Fibroblast of pulmonary artery (primary cell): ENCODE measurements around the gene ARHGEF33.

Experiments used
- DNase-seq: peaks from one replicate; pipeline ENCODE4 v3.0.0-alpha.2; 2010; ENCODE audit warnings: low read depth
- H3K4me3 ChIP-seq: replicated peaks from 2 replicates; pipeline ENCODE4 v1.5.1; 2011; ENCODE audit warnings: low read depth, mild to moderate bottlenecking, control low read depth, low read length, moderate library complexity
- CTCF ChIP-seq: IDR thresholded peaks from 2 replicates; pipeline ENCODE4 v1.5.1; 2011; ENCODE audit warnings: mild to moderate bottlenecking, control low read depth, low read length, inconsistent platforms; ENCODE audit errors: missing control alignments

The ARHGEF33 gene

GRCh38 chr2:38948995-38949394 lies 59.3 kb downstream of the ARHGEF33 start:
- DNase-seq = no peak
- no peak for TF ChIP-seq CTCF

GRCh38 chr2:38951766-38952165 lies 62.1 kb downstream of the ARHGEF33 start:
- H3K4me3 ChIP-seq = no peak overlapping the region
- no peak for DNase-seq
- TF ChIP-seq CTCF = no peak

More at GRCh38 chr2:38948995-38949394, 59.3 kb downstream of the ARHGEF33 start:
- no peak overlapping the region for H3K4me3 ChIP-seq

GRCh38 chr2:38957972-38958371 lies 68.3 kb downstream of the ARHGEF33 start:
- no peak overlapping the region for H3K4me3 ChIP-seq
- TF ChIP-seq CTCF = no peak
- DNase-seq = no peak

- H3K4me3 ChIP-seq = peak overlapping the region; percentile 45
- no peak for TF ChIP-seq CTCF
- no peak for DNase-seq
Observed at GRCh38 chr2:38959466-38959865, 69.8 kb downstream of the ARHGEF33 start.

GRCh38 chr2:38959938-38960608 lies 70.4 kb downstream of the ARHGEF33 start:
- peak overlapping the region; percentile 45 for H3K4me3 ChIP-seq
- DNase-seq = peak; percentile 90
- no peak for TF ChIP-seq CTCF

- TF ChIP-seq CTCF = no peak
- DNase-seq = no peak
- H3K4me3 ChIP-seq = peak overlapping the region; percentile 41
Observed at GRCh38 chr2:38960609-38961320, 71.1 kb downstream of the ARHGEF33 start.

- no peak for TF ChIP-seq CTCF
- H3K4me3 ChIP-seq = no peak overlapping the region
- DNase-seq = no peak
Observed at GRCh38 chr2:38966006-38966405, 76.3 kb downstream of the ARHGEF33 start.
